Measurements from ENCODE around the gene IL37.

The IL37 gene

GRCh38 chr2:112962308-112963175 lies 51.6 kb downstream of the IL37 start:
- no peak for DNase-seq

- DNase-seq, result no peak
Observed at GRCh38 chr2:112967023-112967422, 56.1 kb downstream of the IL37 start.
